PC-3 (cell line): ENCODE results near the gene MYO19. TPM values are rescaled to one million over a fixed set of nuclear protein-coding genes. Genes with fewer than 3 reads are reported as not detected.

ENCODE experiments used
- ATAC-seq: fragments of 200-7000 bp; cut with Tn5 transposase; 2 replicates; pipeline ENCODE4 v1.9.1; 2020; ENCODE audit warnings: mild to moderate bottlenecking, moderate library complexity
- BruUV-seq: library from RNA; stranded (reverse); fragments of 400-500 nt; replicated peaks from 2 replicates; lab custom pipeline; 2021; lab: Mats Ljungman, UMichigan
- CTCF ChIA-PET: fragments of 300-600 bp; sonication (Branson Sonifier 250); formaldehyde crosslinking; loops from one replicate; lab custom pipeline; 2022; ENCODE audit warnings: antibody characterized with exemption; lab: Charles Lee
- POLR2A ChIA-PET: fragments of 300-600 bp; sonication (Branson Sonifier 250); formaldehyde crosslinking; loops from one replicate; lab custom pipeline; 2022; ENCODE audit warnings: antibody characterized with exemption; ENCODE audit not compliant: unreplicated experiment; lab: Charles Lee
- DNase-seq: peaks from one replicate; pipeline ENCODE4 v3.0.0-alpha.2; 2015
- H2AFZ ChIP-seq: fragments of 300-600 bp; sonication (generic); 2 replicates; pipeline ENCODE4 v1.6.0; 2016; ENCODE audit warnings: antibody characterized with exemption, low read length
- H3F3A ChIP-seq: fragments of 300-600 bp; sonication (generic); one replicate; pipeline ENCODE4 v1.6.0; 2017; ENCODE audit warnings: antibody characterized with exemption, low read length, control low read depth, mild to moderate bottlenecking; ENCODE audit not compliant: unreplicated experiment
- H3K27ac ChIP-seq: fragments of 300-600 bp; sonication (generic); 2 replicates; pipeline ENCODE4 v1.5.1; 2016; ENCODE audit warnings: mild to moderate bottlenecking, low read length
- H3K27me3 ChIP-seq: fragments of 300-600 bp; sonication (generic); 2 replicates; pipeline ENCODE4 v1.6.1; 2016; ENCODE audit warnings: low read length, mixed read lengths
- H3K36me3 ChIP-seq: fragments of 300-600 bp; sonication (generic); 2 replicates; pipeline ENCODE4 v1.6.1; 2016; ENCODE audit warnings: low read depth, mixed run types, low read length, mixed read lengths
- H3K4me1 ChIP-seq: fragments of 300-600 bp; sonication (generic); 2 replicates; pipeline ENCODE4 v1.5.1; 2016; ENCODE audit warnings: low read length; ENCODE audit not compliant: insufficient read depth
- H3K4me2 ChIP-seq: fragments of 300-600 bp; sonication (generic); 2 replicates; pipeline ENCODE4 v1.6.0; 2016; ENCODE audit warnings: low read length
- H3K4me3 ChIP-seq: fragments of 300-600 bp; sonication (generic); 2 replicates; pipeline ENCODE4 v1.5.1; 2016; ENCODE audit warnings: mild to moderate bottlenecking, low read length, mixed read lengths
- H3K79me2 ChIP-seq: fragments of 300-600 bp; sonication (generic); 2 replicates; pipeline ENCODE4 v1.6.1; 2017; ENCODE audit warnings: low read length, mixed read lengths
- H3K9ac ChIP-seq: fragments of 300-600 bp; sonication (generic); 2 replicates; pipeline ENCODE4 v1.6.0; 2016; ENCODE audit warnings: mild to moderate bottlenecking, low read length
- H3K9me2 ChIP-seq: fragments of 300-600 bp; sonication (generic); replicated peaks from 2 replicates; pipeline ENCODE4 v1.6.1; 2016; ENCODE audit warnings: mixed run types, low read length, mixed read lengths
- H3K9me3 ChIP-seq: fragments of 300-600 bp; sonication (generic); 2 replicates; pipeline ENCODE4 v1.6.1; 2016; ENCODE audit warnings: low read length, mixed read lengths
- H4K20me1 ChIP-seq: fragments of 300-600 bp; sonication (generic); 2 replicates; pipeline ENCODE4 v1.6.1; 2016; ENCODE audit warnings: low read length, mixed read lengths
- CTCF ChIP-seq: fragments of 300-600 bp; sonication (generic); conservative IDR thresholded peaks from 2 replicates; pipeline ENCODE4 v1.5.1; 2017; ENCODE audit warnings: antibody characterized with exemption, low read depth, mild to moderate bottlenecking, low read length
- EZH2 ChIP-seq: fragments of 300-600 bp; sonication (generic); IDR thresholded peaks from one replicate; pipeline ENCODE4 v1.6.1; 2017; ENCODE audit warnings: antibody characterized with exemption, mild to moderate bottlenecking, low read length; ENCODE audit not compliant: unreplicated experiment
- EZH2phosphoT487 ChIP-seq: fragments of 300-600 bp; sonication (generic); IDR thresholded peaks from 2 replicates; pipeline ENCODE4 v1.6.1; 2018; ENCODE audit warnings: mild to moderate bottlenecking, antibody characterized with exemption, low read length, borderline replicate concordance
- intact Hi-C: fragments of 100-400 bp; cut with micrococcal nuclease; formaldehyde crosslinking; loops from 2 replicates; pipeline ENCODE4 v1.9.0; 2023
- total RNA-seq: library from RNA; depleted of rRNA; stranded (reverse); fragments of >200 nt; gene quantifications from 2 replicates; pipeline ENCODE4 v1.2.3, GENCODE V29; 2014

The MYO19 gene
- total RNA-seq, 1 experiment from 2014 or later = 143 TPM

DNA sequence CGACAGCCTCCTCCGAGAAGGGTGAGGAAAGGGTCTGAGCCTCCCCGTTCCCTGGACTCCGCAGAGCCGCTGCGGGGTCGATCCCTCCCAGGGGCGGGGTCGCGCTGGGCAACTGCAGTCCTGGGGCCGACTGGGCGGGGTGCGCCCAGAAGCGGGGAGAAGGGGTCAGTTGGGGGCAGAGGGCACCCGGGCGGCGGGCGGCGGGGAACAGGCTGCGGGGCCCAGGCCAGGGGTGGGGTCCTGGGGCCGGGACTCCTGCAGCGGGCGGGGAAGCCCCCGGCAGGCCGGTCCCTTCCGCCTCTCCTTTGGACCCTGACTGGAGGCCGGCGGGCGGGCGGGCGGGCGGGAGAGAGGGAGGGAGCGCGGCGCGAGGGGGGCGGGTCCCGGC lies 10.4 kb upstream of the MYO19 start:
- DNase-seq (no peak), ATAC-seq (peak; percentile 34)
- ChIA-PET CTCF (no interaction called here), POLR2A (interaction anchor here (0.6 kb wide), 1 partner anchor 27 kb away, joined by 22 read pairs; no protein-coding TSS in a partner anchor)
- H3K9me2 ChIP-seq = no peaks in the 10 kb centered on the region
- peak overlapping the region; percentile 99 for H3K4me3 ChIP-seq
- peaks cover 4% of the 10 kb centered on the region for H3K36me3 ChIP-seq
- H2AFZ ChIP-seq = peak overlapping the region; percentile 93
- H3F3A ChIP-seq = no peaks in the 10 kb centered on the region
- intact Hi-C loops = no loop called here
- H3K27ac ChIP-seq = peak overlapping the region; percentile 91
- TF ChIP-seq CTCF (no peak), EZH2 (no peak), EZH2phosphoT487 (no peak)
- H3K9ac ChIP-seq = peak overlapping the region; percentile 100
- H3K4me2 ChIP-seq = peak overlapping the region; percentile 96
- no TSS peak for BruUV-seq
- H3K79me2 ChIP-seq = peaks cover 66% of the 10 kb centered on the region
- no peaks in the 10 kb centered on the region for H3K27me3 ChIP-seq
- H3K9me3 ChIP-seq = no peaks in the 10 kb centered on the region
- H4K20me1 ChIP-seq = peaks cover 23% of the 10 kb centered on the region
- H3K4me1 ChIP-seq = peaks cover 9% of the 10 kb centered on the region

DNA sequence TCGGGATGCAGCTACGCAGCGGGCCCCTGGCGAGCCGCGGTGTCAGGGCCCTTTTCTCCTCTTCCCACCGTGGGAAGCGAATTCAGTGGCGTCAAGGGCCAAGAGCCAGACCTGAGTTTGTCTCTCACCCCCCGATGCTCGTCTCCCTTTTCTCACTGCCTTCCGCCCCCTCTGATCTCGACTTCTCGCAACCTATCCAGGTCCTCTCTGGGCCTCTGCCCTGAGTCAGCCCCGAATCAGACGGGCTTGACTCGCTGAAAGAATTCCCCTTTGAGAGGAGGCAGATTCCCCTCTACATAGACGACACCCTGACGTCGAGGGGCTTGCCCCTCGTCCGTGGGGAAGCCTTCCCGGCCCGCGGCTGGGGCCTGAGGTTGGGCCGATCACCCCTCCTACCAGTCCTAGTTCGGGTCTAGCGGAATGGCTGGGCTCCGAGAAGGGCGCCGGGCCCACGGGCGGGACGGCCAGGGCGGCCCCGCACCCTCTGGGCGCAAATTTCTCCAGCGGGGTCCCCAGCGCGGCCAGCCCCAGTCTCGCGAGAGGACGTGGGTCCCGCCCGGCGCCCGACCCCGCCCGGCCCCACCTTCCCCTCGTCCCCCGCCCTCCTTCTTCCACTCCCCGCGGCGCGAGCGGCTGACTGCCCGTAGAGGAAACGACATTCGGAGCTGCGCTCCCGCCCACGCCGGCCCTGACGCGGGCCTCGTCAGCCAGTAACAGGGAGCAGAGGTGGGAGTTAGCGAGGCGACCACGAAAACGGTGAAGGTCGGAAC lies 9.8 kb upstream of the MYO19 start, which contains the start of gene GGNBP2:
Gene GGNBP2, plus strand, starts transcription at position 613 of the 770 bp plus-strand sequence. CDS start 806 bp downstream, outside the sequence.
- Histone ChIP-seq H3K27me3 (no peaks in the 10 kb centered on the region), H3K27ac (peak within 1 kb of the TSS; percentile 91), H3K4me1 (peaks cover 9% of the 10 kb centered on the region), H2AFZ (peak within 1 kb of the TSS; percentile 98), H3K36me3 (peaks cover 4% of the 10 kb centered on the region), H3K79me2 (peaks cover 61% of the 10 kb centered on the region), H4K20me1 (peaks cover 23% of the 10 kb centered on the region), H3K4me3 (peak within 1 kb of the TSS; percentile 99), H3K9me2 (no peaks in the 10 kb centered on the region), H3K4me2 (peak within 1 kb of the TSS; percentile 97), H3K9me3 (no peaks in the 10 kb centered on the region), H3F3A (no peaks in the 10 kb centered on the region), H3K9ac (peak within 1 kb of the TSS; percentile 100)
- intact Hi-C loops = no loop called here
- ATAC-seq (peak; percentile 65), DNase-seq (peak; percentile 83)
- TF ChIP-seq EZH2 (no peak), CTCF (no peak), EZH2phosphoT487 (no peak)
- CTCF ChIA-PET = no interaction called here
- POLR2A ChIA-PET = interaction anchor here (0.8 kb wide), 1 partner anchor 523 kb away, joined by 3 read pairs; no protein-coding TSS in a partner anchor
- BruUV-seq = TSS peak; percentile 80

DNA sequence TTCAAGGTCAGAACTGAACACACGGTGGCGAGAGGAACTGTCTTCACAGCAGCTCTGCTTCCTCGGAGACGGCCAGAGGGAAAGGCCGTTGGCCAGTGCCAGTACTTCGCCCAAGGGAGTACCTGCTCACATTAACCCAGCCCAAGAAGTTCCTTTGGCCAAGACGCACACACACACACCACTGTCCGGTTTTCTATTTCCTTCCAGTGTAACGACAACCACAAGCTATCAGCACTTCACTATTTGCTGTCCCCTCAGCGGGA lies 9.3 kb upstream of the MYO19 start:
- H3K4me3 ChIP-seq = peak overlapping the region; percentile 99
- peak; percentile 39 for DNase-seq
- POLR2A ChIA-PET = interaction anchor here (0.6 to 0.8 kb wide), 2 partner anchors 9 to 524 kb away, joined by 3 read pairs; no protein-coding TSS in a partner anchor
- H3K36me3 ChIP-seq = peaks cover 4% of the 10 kb centered on the region
- H3K4me2 ChIP-seq = peak overlapping the region; percentile 96
- H4K20me1 ChIP-seq = peaks cover 23% of the 10 kb centered on the region
- no peaks in the 10 kb centered on the region for H3K27me3 ChIP-seq
- H3F3A ChIP-seq = no peaks in the 10 kb centered on the region
- peaks cover 55% of the 10 kb centered on the region for H3K79me2 ChIP-seq
- BruUV-seq = no TSS peak
- CTCF ChIA-PET = no interaction called here
- H3K9me3 ChIP-seq = no peaks in the 10 kb centered on the region
- peaks cover 9% of the 10 kb centered on the region for H3K4me1 ChIP-seq
- H3K9ac ChIP-seq = peak overlapping the region; percentile 100
- H3K9me2 ChIP-seq = no peaks in the 10 kb centered on the region
- intact Hi-C loops = no loop called here
- peak; percentile 25 for ATAC-seq
- H2AFZ ChIP-seq = peak overlapping the region; percentile 98
- peak overlapping the region; percentile 91 for H3K27ac ChIP-seq
- TF ChIP-seq EZH2 (no peak), EZH2phosphoT487 (no peak), CTCF (no peak)
